HepG2 (cell line): ENCODE results near the gene PDLIM5. TPM values are rescaled to one million over a fixed set of nuclear protein-coding genes. Genes with fewer than 3 reads are reported as not detected.

Experiments
- ATAC-seq: fragments of 200-7000 bp; cut with Tn5 transposase; 3 replicates; pipeline ENCODE4 v1.9.1; 2020; ENCODE audit warnings: mild to moderate bottlenecking, moderate library complexity
- BruUV-seq: library from RNA; stranded (reverse); fragments of 400-500 nt; replicated peaks from 2 replicates; lab custom pipeline; 2021; lab: Mats Ljungman, UMichigan
- CTCF ChIA-PET: fragments of 300-600 bp; formaldehyde crosslinking; extraction: SDS; loops from one replicate; lab custom pipeline; 2021; ENCODE audit warnings: low total read pairs, inconsistent platforms, low intra/inter-chr PET ratio; lab: Yijun Ruan, JAX
- POLR2A ChIA-PET: fragments of 350-600 bp; sonication (Branson Sonifier 250); formaldehyde crosslinking; loops from one replicate; lab custom pipeline; 2020; ENCODE audit warnings: antibody characterized with exemption, inconsistent platforms; lab: Yijun Ruan, JAX
- DNase-seq: peaks from one replicate; pipeline ENCODE4 v3.0.0-alpha.2; 2015; ENCODE audit warnings: low spot score
- FAIRE-seq: peaks from 3 replicates; lab custom pipeline; 2011; peaks lifted over from hg19 to GRCh38; lab: Jason Lieb, UNC
- H2AFZ ChIP-seq: one replicate; pipeline ENCODE4 v1.6.1; 2011; ENCODE audit warnings: low read length, inconsistent platforms
- H3K27ac ChIP-seq: fragments of 300-600 bp; 3 replicates; pipeline ENCODE4 v1.8.0; 2011; ENCODE audit warnings: mixed run types, mild to moderate bottlenecking, mixed read lengths, low read length, inconsistent platforms; ENCODE audit not compliant: insufficient read depth; ENCODE audit errors: extremely low read length
- H3K27me3 ChIP-seq, 2 experiments: fragments of 200-600 bp in 1 of 2; 2 replicates in 1 of 2; 3 replicates in 1 of 2; pipeline versions ENCODE4 v1.6.0 to v1.8.0; 2011; ENCODE audit warnings: low read length in 2 of 2, mild to moderate bottlenecking in 2 of 2, moderate library complexity in 2 of 2, inconsistent platforms in 1 of 2; ENCODE audit not compliant: insufficient read depth in 2 of 2, control insufficient read depth in 1 of 2
- H3K36me3 ChIP-seq, 2 experiments: fragments of 200-600 bp in 1 of 2; replicated peaks in 1 of 2; 2 replicates in 1 of 2; 3 replicates in 1 of 2; pipeline versions ENCODE4 v1.5.1 to v1.8.0; 2011; ENCODE audit warnings: low read length in 2 of 2, inconsistent platforms in 1 of 2; ENCODE audit not compliant: insufficient read depth in 2 of 2, control insufficient read depth in 1 of 2
- H3K4me1 ChIP-seq: 2 replicates; pipeline ENCODE4 v1.5.1; 2012; ENCODE audit warnings: low read length, inconsistent platforms; ENCODE audit not compliant: insufficient read depth
- H3K4me2 ChIP-seq: 2 replicates; pipeline ENCODE4 v1.6.0; 2011; ENCODE audit warnings: low read depth, low read length, inconsistent platforms
- H3K4me3 ChIP-seq, 3 experiments: fragments of 200-600 bp in 1 of 3; sonication (generic), shearing (Covaris generic) in 1 of 3; replicated peaks in 1 of 3; 2 replicates each; pipeline ENCODE4 v1.5.1; 2011 to 2016; ENCODE audit warnings: low read length in 3 of 3, inconsistent platforms in 2 of 3, low read depth in 2 of 3, mild to moderate bottlenecking in 2 of 3, control low read depth in 1 of 3, mixed read lengths in 1 of 3; ENCODE audit not compliant: insufficient read depth in 1 of 3
- H3K79me2 ChIP-seq: one replicate; pipeline ENCODE4 v1.6.1; 2011; ENCODE audit warnings: low read length, inconsistent platforms; ENCODE audit not compliant: insufficient read depth
- H3K9ac ChIP-seq: 2 replicates; pipeline ENCODE4 v1.6.0; 2011; ENCODE audit warnings: mild to moderate bottlenecking, low read depth, low read length, inconsistent platforms; ENCODE audit not compliant: insufficient read depth
- H3K9me3 ChIP-seq: 2 replicates; pipeline ENCODE4 v1.5.1; 2012; ENCODE audit warnings: mild to moderate bottlenecking, low read length
- H4K20me1 ChIP-seq: 2 replicates; pipeline ENCODE4 v1.6.0; 2011; ENCODE audit warnings: inconsistent platforms, mild to moderate bottlenecking, low read length, moderate library complexity; ENCODE audit not compliant: insufficient read depth
- BORCS8-MEF2B ChIP-seq: sonication (generic); formaldehyde crosslinking; IDR thresholded peaks from 2 replicates; pipeline ENCODE4 v1.8.0; 2022; ENCODE audit warnings: mild to moderate bottlenecking, missing genetic modification reagents
- BRCA1 ChIP-seq: sonication (generic); formaldehyde crosslinking; IDR thresholded peaks from 2 replicates; pipeline ENCODE4 v1.4.0; 2020; ENCODE audit warnings: missing genetic modification reagents
- HNF4A ChIP-seq: sonication (generic); formaldehyde crosslinking; IDR thresholded peaks from 2 replicates; pipeline ENCODE4 v1.4.0; 2020; ENCODE audit warnings: missing genetic modification reagents
- IKZF4 ChIP-seq: sonication (generic); formaldehyde crosslinking; IDR thresholded peaks from 2 replicates; pipeline ENCODE4 v1.5.1; 2020; ENCODE audit warnings: borderline replicate concordance, mild to moderate bottlenecking, low read depth, missing genetic modification reagents; ENCODE audit errors: not compliant biosample characterization
- ISX ChIP-seq: sonication (generic); formaldehyde crosslinking; conservative IDR thresholded peaks from 2 replicates; pipeline ENCODE4 v1.5.0; 2020; ENCODE audit warnings: missing genetic modification reagents
- JUN ChIP-seq: sonication (generic); formaldehyde crosslinking; IDR thresholded peaks from 2 replicates; pipeline ENCODE4 v1.4.0; 2020; ENCODE audit warnings: mild to moderate bottlenecking, missing genetic modification reagents
- MXD4 ChIP-seq: IDR thresholded peaks from 2 replicates; pipeline ENCODE4 v1.6.1; 2016; ENCODE audit warnings: mild to moderate bottlenecking, missing biosample characterization, missing genetic modification reagents
- NCOA5 ChIP-seq: sonication (generic); formaldehyde crosslinking; IDR thresholded peaks from 2 replicates; pipeline ENCODE4 v1.4.0; 2020; ENCODE audit warnings: missing genetic modification reagents
- PHF8 ChIP-seq: sonication (generic); formaldehyde crosslinking; IDR thresholded peaks from 2 replicates; pipeline ENCODE4 v1.5.0; 2020; ENCODE audit warnings: missing genetic modification reagents
- ZNF841 ChIP-seq: sonication (generic); formaldehyde crosslinking; IDR thresholded peaks from 2 replicates; pipeline ENCODE4 v1.8.1; 2023; ENCODE audit warnings: missing genetic modification reagents, borderline replicate concordance
- ZSCAN20 ChIP-seq: sonication (generic); formaldehyde crosslinking; IDR thresholded peaks from 2 replicates; pipeline ENCODE4 v1.4.0; 2020; ENCODE audit warnings: missing genetic modification reagents, mild to moderate bottlenecking, borderline replicate concordance
- WGBS: methylation state at CpG from one replicate; pipeline ENCODE4 v1.1.6; 2017; ENCODE audit warnings: low lambda C conversion rate; 5-methylcytosine and 5-hydroxymethylcytosine counted together
- in situ Hi-C: cut with HindIII; loops from 2 replicates; pipeline ENCODE4 v1.10.0; 2017; ENCODE audit warnings: low pct_unique_long_range_greater_than_20kb; ENCODE audit not compliant: extremely low pct_ligation_motif_present
- intact Hi-C: fragments of 100-400 bp; cut with micrococcal nuclease; formaldehyde crosslinking; loops from one replicate; pipeline ENCODE4 v1.10.0; 2022; ENCODE audit not compliant: unreplicated experiment
- polyA plus RNA-seq, 8 experiments: library from polyadenylated mRNA; depleted of rRNA in 3 of 8; stranded (reverse) in 7 of 8; unstranded in 1 of 8; fragments of >200 nt; fragmentation: Illumina TruSeq in 4 of 8; extraction: Trizol in 4 of 8; gene quantifications; 2 replicates each; pipeline versions ENCODE4 v1.2.1 to v1.2.3, GENCODE V29; 2011 to 2016; ENCODE audit warnings: low read depth in 4 of 8, missing spikeins in 1 of 8, mixed read lengths in 1 of 8; ENCODE audit not compliant: insufficient read depth in 1 of 8
- total RNA-seq, 5 experiments: library from RNA; depleted of rRNA; stranded (reverse); fragments of >200 nt; fragmentation: Illumina TruSeq; extraction: Trizol; gene quantifications; 2 replicates each; pipeline ENCODE4 v1.2.3, GENCODE V29; 2016; ENCODE audit warnings: low read depth in 1 of 5
- TF ChIP-seq, protein P1 (sequence below): sonication (generic); formaldehyde crosslinking; IDR thresholded peaks from 2 replicates; pipeline ENCODE4 v1.4.0; 2020; ENCODE audit warnings: missing genetic modification reagents

PDLIM5 gene
- total and polyA plus RNA-seq, 2 of the 13 experiments (the other 11 are each of a cell fraction or from before 2014, with no cell fraction given) = 52.8 to 119 TPM

DNA sequence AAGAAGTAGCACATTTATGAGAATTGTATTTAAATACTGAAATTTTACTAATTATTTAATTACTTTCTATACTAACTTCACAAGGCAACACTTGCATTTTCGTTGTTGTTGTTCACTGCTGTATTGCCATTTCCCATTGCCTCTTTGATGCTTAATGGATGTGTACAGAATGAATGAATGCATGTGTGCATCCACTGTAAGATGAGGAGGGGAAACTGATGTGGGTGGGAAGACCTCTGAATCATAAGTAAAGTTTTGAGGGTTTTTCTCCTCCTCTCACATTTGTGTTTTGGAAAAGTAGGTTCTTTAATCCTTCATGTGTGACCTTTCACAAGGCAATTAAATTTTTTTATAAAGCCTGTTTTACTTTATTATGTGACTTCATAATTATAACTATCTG lies 46.8 kb downstream of the PDLIM5 start:
- CTCF ChIA-PET = no interaction called here
- Histone ChIP-seq H3K36me3 (peaks cover 1 to 7% of the 10 kb centered on the region in 2 experiments; a peak in 1 of 5 replicates), H2AFZ (no peak overlapping the region), H3K79me2 (peaks cover 9% of the 10 kb centered on the region), H3K9ac (no peak overlapping the region), H3K4me3 (no peak overlapping the region), H4K20me1 (peaks cover 3% of the 10 kb centered on the region; the same call in 1 of the 2 replicates), H3K27me3 (no peaks in the 10 kb centered on the region), H3K4me2 (no peak overlapping the region), H3K9me3 (no peaks in the 10 kb centered on the region), H3K4me1 (no peaks in the 10 kb centered on the region), H3K27ac (no peak overlapping the region)
- intact Hi-C loops (loop anchor here (5.0 kb wide), 1 partner anchor 99 kb away; no protein-coding TSS in a partner anchor), in situ Hi-C loops (no loop called here)
- POLR2A ChIA-PET = no interaction called here
- TF ChIP-seq MXD4 (CRISPR knock-in tag) = no peak
- TF ChIP-seq NCOA5 (CRISPR knock-in tag) = no peak
- 90% methylated on average over 1 of the region's 1 CpG for WGBS
- no peak for FAIRE-seq
- no peak for DNase-seq
- BruUV-seq = no TSS peak
- ATAC-seq = no peak

DNA sequence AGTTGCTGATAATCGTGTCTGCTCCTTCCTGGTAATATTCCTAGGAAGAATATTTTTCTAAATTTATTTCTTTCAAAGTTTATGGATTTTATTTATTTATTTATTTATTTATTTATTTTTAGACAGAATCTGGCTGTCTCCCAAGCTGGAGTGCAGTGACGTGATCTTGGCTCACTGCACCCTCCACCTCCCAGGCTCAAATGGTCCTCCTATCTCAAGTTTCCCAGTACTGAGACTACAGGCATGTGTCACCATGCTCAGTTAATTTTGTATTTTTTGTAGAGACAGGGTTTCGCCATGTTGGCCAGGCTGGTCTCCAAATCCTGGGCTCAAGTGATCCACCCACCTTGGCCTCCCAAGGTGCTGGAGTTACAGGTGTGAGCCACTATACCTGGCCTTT lies 48.9 kb downstream of the PDLIM5 start:
- no peak overlapping the region for H3K27ac ChIP-seq
- no peak overlapping the region for H3K4me3 ChIP-seq
- CTCF ChIA-PET = no interaction called here
- 98% methylated on average over 3 of the region's 3 CpGs for WGBS
- DNase-seq (no peak), ATAC-seq (no peak), FAIRE-seq (no peak)
- POLR2A ChIA-PET = no interaction called here
- no peak overlapping the region for H3K4me2 ChIP-seq
- peaks cover 8% of the 10 kb centered on the region for H3K79me2 ChIP-seq
- H3K9ac ChIP-seq = no peak overlapping the region
- peaks cover under 1% of the 10 kb centered on the region; the same call in 1 of the 2 replicates for H4K20me1 ChIP-seq
- H3K4me1 ChIP-seq = no peaks in the 10 kb centered on the region
- TF ChIP-seq BORCS8-MEF2B (CRISPR knock-in tag) = no peak
- TF ChIP-seq JUN = no peak
- TF ChIP-seq BRCA1 (CRISPR knock-in tag) = no peak
- TF ChIP-seq IKZF4 (CRISPR knock-in tag) = no peak
- no peak for TF ChIP-seq ZSCAN20 (CRISPR knock-in tag)
- no peak for TF ChIP-seq PHF8 (CRISPR knock-in tag)
- TF ChIP-seq ZNF841 (CRISPR knock-in tag) = no peak
- TF ChIP-seq, protein P1, sequence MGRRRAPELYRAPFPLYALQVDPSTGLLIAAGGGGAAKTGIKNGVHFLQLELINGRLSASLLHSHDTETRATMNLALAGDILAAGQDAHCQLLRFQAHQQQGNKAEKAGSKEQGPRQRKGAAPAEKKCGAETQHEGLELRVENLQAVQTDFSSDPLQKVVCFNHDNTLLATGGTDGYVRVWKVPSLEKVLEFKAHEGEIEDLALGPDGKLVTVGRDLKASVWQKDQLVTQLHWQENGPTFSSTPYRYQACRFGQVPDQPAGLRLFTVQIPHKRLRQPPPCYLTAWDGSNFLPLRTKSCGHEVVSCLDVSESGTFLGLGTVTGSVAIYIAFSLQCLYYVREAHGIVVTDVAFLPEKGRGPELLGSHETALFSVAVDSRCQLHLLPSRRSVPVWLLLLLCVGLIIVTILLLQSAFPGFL = no peak
- no peak for TF ChIP-seq HNF4A
- TF ChIP-seq ISX (CRISPR knock-in tag) = no peak
- TF ChIP-seq, all 625 proteins: peak for 0
- BruUV-seq = no TSS peak
- Histone ChIP-seq H3K36me3 (peaks cover 1% of the 10 kb centered on the region in 2 experiments; a peak in 1 of 5 replicates), H3K9me3 (no peaks in the 10 kb centered on the region), H2AFZ (no peak overlapping the region), H3K27me3 (no peaks in the 10 kb centered on the region)
- intact Hi-C loops = no loop called here
- in situ Hi-C loops = no loop called here
